Putamen (tissue), 1 donor: ENCODE data around the gene CFAP92.

Source experiments
- DNase-seq: peaks from one replicate; pipeline ENCODE4 v3.0.0-alpha.2; 2016; ENCODE audit warnings: low spot score

CFAP92 gene

DNA sequence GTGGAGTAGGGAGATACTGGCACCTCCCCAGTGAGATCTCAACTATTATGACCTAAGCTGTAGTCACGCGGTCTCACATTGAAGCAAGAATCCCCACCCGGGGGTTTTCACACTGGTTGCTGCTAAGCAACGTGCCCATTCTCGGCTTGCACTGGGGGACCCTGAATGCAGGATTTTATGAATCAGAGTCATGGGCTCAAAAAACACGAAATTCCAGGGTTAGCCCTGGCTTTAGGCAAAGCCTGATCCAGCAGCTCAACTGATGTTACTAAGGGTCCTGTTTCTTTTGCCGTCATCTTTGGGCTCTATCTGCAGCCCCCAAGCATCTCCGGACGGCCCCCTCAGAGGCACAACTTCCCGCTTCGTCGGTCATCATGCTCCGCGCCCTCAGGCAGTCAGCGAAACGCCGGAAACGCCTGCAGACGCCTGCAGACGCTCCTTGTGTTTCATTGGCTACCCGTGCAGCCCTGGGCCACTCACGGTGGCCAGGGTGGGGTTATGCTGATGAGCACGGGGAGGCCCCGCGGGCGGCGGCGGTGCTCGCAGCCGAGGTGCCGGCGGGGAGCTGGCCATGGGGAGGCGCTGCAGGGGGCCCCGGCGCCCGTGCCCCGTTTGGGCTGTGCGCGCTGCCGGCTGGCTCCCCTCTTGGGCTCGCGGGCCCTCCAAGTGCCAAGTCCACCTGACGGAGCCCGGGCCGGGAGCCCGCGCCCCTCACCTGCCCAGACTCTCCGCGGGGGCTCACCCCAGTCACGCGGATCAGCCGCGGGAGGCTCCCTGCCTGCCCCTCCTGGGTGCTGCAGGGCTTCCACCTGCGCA is 33.1 kb upstream of the CFAP92 start:
- DNase-seq: peak; percentile 72

DNA sequence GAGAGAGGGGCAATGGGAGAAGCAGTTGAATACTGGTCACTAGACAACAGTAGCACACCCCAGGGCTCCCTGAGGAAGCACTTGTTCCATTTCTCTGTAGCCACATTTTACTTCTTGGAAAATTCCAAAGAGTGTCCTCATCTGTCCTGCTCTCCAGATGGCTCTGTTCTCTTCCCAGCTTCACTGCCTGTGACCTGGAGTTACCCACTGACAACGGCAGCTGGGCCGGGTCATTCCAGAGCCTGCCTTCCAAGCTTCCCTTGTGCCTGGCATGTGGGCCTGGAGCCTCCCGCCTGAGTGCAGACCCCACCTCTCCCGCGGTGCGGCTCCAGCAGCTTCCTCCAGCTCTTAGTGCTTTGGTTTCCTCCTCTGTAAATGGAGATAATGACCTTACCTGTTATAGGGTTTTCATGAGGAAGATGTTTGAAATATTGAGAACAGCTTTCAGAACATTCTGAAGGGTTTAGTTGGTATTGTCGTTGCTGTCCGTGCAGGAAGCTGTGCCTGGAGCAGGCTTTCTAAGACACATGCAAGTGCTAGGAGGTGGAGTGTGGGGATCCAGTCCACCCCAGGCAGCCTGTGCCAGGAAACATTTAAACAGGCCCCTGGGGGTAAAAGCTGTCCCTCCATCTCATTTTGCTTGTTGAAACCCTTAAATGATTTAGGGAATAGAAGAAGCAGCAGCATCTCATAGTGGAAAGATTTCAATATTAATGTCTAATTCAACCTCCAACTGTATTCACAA is 32.0 kb upstream of the CFAP92 start:
- no peak for DNase-seq

DNA sequence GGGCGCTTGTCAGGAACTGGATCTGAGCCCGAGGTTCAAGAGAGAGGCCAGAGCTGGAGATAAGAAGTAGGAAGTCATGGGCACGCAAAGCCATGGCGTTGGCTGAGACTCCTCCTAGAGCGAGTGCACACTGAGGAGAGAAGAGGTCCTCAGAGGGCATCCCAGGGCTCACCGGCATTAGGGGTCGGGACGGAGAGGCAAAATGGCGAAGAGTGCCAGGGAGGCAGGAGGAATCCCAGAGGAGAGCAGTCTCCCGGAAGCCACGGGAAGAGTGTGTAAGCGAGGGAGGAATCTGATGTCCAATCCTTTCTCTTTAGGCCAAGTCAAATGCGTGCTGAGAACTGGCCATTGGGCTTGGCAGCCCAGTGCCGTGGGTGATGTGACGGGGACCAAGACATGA is 31.2 kb upstream of the CFAP92 start:
- DNase-seq: no peak

DNA sequence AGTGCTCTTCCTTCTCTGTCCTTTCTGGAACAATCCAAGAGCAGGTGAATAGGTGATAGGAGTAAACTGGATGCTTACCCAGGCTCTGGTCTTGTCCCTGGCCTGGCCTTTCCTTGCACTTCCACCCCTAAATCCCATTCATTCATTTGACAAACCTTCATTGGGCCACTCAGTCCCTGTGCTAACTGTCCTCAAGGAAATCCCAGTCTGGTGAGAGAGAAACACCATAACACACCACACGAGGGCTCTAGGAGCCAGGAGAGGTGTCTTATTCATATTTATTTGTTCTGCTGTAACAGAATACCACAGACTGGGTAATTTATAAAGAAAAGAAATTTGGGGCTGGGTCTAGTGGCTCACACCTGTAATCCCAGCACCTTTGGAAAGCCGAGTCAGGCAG is 30.0 kb upstream of the CFAP92 start:
- DNase-seq: no peak

DNA sequence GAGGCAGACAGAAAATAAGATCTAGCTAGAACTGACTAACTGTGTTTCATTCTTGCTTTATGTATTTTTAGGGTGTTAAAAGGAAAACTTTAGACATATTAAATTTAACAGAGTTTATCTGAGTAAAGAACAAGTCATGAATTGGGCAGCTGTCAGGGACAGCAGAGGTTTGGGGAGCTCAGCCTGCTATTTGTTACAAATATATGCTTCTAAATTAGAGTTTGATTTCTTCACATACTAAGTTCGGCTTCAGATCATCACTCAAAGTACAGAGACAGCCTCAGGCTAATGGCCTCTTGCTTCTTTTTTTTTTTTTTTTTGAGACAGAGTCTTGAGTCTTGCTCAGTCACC is 29.1 kb upstream of the CFAP92 start:
- DNase-seq: no peak

DNA sequence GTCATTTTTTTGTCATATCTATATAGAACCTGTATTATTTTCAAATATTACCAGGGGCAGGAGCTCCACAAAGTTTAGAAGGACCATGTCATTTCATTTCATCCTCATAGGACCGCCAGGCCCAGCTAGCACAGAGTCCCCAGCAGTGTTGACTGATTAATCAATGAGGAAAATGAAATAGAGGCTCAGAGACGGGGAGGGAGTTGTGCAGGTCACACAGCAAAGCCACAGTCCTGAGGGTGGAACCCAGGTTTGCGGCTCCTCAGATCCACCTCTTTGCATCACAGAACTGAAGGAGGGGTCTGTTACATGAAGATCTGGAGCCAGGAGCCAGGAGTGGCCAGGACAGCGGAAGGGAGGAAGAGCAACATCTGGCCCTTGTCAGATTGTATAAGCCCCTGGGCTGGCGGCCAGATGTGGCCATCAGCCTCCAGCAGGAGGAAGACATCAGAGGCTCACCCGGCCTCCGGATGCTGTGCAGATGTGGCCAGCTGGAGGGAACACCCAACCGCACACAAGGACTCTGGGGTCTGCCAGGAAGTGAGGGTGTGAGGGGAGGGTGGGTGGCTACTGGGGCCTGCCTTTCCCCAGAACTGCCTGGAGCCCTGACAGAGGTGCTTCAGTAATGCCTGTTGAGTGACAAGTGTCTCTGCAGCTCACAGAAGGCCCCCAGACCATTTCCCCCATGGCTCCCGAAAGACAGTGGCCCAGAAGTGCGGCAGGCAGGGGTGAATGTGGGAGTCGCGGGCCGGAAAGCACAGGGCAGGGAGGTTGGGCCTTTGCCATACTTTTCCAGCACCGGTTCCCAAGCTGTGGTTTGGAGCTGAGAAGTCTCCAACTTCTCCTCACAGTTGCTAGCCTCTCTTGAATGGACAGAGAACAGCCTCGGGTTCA is 28.5 kb upstream of the CFAP92 start:
- no peak for DNase-seq

DNA sequence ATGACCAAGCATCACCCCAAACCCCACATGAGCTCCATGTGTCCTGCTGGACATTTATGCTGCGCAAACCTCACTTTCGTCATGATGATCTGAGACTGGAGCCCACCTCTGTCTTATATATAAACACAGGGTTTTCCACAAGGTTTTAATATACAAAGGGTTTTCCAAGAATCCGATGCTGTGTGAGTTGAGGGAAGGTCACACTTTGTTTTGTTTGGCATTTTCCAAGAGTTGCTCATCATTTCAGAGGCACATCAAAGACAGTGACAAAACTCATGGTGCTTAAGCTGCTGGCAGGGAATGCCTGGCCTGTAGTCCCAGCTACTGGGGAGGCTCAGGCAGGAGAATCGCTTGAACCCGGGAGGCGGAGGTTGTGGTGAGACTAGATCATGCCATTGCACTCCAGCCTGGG is 27.3 kb upstream of the CFAP92 start:
- no peak for DNase-seq

DNA sequence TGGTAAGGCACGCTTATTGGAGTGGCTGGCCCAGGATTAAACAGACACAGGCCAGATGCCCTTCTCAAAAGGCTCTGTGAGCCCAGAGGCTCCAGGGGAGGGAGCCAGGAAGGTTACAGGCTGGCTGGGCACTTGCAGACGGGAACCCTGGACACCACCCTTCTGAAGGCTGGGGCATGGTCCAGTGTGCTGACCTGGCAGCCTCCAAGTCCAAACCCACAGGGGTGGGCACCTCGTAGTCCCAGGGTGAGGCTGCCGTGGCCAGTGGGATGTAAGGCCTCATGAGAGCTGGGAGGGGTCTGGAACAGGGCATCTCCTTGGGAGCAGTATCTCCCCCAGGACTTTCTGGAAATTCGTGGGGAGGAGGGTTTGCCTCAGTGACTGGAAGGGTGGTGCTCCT is 26.8 kb upstream of the CFAP92 start:
- no peak for DNase-seq

DNA sequence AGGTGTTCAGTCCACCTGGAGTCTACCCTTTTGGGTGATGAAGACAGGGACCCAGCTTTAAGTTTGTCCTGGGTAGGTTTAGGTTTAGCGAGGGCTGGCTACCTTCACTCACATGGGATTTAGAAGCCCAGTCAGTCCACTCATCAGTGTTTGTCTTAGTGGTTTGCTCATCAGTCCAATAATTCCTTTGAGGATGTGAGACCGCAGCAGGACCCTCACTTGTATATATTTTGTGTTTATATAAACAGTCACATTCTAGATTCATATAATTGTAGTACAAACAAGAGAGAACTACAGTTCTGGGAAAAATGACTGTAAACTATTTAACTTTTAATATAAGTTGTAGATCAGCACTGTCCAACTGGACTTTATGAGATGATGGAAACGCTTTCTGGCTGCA is 25.4 kb upstream of the CFAP92 start:
- DNase-seq: no peak

DNA sequence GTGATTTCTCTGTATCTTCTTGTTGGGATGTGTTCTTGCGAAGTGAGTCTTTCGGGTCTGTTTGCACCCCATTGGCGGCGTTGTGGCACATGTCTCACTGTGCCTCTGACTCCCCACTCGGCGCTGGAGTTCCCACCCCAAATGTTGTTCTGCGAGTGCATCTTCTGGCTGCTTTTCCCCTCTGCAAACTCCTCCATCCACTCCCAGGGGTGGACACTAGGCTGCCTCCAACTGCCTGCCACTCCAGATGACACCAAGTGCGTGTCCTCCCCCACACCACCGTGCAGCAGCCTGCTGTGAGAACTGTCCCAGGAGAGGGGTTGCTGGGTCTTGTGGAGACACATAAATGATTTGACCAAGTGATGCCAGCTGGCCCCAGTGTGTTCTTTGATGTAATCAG is 24.9 kb upstream of the CFAP92 start:
- DNase-seq: no peak

DNA sequence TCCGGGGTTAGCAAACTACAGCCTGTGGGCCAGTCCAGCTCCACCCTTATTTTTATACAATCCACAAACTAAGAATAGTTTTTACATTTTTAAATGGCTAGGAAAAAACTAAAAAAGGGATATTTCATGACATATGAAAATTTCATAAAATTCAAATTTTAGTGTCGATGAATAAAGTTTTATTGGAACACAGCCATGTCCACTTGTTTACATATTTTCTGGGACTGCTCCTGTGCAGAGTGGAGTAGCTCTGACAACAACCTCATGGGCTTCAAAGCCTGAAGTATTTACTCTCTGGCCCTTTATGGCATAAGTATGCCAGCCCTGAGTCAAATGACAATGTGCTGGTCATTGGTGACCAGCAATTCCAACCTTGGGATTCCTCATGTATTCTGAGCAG is 24.4 kb upstream of the CFAP92 start:
- DNase-seq: no peak

DNA sequence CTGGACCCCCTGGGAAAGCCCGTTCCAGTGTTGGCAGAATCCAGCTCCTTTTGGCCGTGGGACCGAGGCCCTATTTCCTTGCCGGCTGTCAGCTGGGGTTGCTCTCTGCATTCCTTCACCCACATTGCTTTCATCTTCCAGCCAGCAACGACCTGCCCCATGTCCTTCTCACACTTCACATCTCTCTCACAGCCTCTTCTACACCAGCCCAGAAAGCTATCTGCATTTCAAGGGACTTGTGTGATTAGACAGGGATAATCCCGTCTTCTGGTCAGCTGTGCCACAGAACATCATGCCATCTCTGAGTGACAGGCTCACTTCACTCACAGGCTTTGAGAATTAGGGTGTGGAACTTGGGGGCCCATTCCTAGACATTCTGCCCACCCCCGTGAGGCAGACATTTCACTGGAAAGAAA is 23.6 kb upstream of the CFAP92 start:
- no peak for DNase-seq

DNA sequence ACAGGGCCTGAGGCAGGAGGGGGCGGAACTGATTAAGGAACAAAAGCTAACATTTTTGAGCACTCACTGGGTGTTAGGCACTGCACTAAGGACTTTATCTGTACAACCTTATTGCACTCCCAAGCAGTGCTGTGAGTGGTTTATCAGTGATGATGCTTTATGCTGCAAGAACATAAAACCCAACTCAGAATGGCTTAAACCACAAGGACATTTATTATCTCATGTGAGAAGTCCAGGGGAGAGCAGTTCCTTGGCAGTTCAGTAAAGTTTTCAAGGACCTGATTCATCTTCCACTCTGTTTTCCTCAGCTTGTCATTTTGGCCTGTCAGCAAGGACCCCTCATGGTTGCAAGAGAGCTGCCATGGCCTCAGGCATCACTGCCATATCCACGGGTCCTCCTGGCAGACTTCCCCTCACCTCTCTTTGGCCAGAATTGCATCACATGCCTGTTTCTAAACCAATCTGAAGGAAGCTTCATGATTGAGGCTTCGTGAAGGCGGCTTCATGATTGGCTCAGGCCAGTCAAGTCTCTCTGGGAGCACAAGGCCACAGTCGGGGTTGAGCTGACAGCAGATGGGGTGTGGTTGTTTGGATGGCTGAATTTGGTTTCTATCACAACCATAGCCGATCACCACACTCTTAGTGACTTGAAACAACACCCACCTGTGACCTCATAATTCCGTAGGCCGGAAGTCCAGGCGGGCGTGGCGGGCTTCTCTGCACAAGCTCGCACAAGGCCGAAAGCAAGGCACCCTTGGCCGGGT is 23.0 kb upstream of the CFAP92 start:
- DNase-seq: no peak

DNA sequence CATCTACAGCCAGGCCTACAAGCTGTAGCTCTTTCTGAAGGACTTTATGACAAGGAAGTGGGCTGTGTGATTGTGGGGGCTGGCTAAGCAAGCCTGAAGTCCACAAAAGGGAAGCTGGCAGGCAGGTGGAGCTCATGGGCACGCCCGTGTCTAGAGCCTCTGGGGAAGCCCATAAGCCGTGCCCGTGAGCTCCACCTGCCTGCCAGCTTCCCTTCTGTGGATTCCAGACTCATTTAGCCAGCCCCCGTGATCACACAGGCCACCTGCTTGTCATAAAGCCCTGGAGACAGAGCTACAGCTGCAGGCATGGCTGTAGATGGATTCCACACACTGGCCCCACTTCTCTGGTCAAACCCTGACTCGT is 22.5 kb upstream of the CFAP92 start:
- no peak for DNase-seq

DNA sequence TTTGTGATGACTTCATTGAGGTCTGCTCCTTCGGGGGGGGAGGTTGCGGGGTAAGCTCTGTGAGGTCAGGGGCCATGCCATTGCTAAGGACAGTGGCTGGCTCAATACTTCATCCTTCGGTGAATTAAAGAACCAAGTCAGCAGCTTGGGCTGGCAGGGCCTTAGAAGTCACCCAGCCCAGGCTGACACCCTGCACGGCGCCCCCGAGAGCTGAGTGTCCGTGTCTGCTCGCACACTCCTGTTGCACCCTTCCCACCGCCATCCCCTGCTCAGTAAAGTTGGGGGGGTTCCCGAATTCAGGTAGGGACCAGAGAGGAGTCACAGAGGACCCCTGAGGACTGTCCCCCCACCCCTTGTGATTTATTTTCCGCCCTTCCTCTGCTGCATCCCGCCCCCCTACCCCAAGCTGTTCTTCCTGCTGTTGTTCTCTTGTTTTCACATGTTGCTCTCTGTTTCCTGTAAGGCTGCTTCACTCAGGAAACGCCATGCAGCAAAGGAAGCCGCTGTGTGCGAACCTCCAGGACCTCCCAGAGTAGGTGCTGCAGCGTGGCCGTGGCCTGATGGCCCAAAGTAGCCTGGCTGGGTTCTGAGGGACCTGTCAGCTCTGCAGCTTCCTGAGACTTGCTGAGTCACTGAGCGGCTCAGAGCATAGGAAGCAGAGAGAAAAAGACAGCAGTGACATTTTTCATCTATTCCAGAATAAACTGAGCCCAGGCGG is 21.7 kb upstream of the CFAP92 start:
- DNase-seq: no peak

DNA sequence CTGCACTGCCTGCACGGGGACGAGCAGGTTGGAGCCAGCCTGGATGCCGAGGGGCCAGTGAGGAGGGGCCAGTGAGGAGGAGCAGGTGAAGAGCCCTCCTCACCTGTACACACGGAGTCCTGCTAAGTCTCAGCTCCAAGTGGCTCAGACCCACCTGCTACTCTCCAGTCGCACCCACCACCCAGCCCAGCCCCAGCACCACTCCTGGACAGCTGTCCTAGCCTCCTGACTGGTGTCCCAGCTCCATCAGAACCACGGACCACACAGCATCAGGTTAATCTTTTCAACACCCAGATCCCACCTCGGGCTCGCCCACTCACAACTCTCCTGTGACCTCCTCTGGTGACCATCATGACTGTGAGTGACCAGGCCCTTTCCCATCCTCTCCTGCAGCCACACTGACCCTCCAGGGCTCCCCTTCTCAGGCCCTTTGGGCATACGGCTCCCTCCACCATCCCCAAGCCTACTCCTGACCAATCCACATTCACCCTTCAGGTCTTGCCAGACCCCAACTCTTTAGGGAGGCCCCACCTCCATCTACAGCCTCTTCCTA is 21.0 kb upstream of the CFAP92 start:
- DNase-seq: no peak

DNA sequence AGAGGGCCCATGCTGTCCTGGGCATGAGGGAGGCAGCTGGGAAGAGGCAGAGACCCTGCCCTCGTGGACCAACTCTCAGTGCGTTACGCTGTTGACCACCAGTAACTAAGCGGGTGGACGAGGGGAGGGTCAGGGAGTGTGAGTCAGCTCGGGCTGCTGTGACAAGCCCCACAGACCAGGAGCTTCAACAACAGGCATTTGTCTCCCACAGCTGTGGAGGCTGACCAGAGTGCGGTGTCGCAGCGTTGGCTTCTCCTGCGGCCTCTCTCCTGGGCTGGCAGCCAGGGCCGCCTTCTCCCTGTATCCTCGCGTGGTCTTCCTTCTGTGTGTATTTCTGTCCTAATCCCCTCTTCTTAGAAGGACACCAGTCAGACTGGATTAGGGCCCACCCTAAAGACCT is 20.3 kb upstream of the CFAP92 start:
- DNase-seq: no peak

DNA sequence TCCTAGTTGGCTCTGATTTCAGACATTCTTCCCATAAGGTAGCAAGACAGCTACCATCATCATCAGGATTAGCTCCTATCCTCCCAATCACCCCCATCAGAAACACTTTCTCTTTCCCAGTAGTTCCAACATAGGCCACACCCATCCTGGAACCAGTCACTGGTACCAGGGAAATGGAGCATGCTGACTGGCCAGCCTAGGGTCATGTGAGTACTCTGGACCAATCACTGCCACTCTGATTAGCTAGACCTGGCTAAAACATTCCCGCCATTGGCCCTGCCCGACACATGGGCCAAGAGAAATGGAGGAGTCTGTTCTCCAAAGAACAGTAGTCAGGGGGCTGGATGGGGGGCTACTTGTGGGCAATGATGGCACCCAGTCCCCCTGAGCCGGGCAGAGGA is 19.6 kb upstream of the CFAP92 start:
- no peak for DNase-seq

DNA sequence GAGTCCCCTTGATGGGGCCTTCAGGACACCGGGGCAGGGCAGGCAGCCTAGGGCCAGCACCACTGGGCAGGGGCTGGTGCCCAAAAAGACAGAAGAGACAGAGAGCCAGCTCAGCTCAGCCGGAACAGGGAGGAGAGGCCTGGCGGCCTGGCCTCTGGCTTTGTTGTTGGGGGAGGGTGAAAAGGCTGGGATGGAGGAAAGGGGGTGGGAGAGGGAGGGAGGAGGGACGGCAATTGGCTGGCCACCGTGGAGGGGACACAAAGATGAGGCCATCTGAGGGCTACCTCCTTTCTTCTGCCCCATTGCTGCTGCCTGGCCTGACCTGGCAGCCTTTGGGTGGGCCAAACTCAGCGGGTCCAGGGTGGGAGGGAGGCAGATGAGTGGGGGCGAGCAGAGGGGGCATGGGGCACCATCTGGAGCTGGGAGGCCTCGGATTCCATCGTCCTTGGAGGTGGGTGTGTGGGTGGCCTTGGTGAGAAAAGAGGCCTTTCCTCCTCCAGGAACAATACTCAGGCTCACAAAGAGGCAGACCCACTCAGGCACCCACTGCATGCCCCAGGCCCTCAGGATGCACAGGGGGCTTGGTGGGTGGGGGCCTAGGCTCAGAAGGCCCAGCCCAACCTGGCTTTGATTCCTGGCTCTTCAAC is 16.6 kb upstream of the CFAP92 start:
- no peak for DNase-seq

DNA sequence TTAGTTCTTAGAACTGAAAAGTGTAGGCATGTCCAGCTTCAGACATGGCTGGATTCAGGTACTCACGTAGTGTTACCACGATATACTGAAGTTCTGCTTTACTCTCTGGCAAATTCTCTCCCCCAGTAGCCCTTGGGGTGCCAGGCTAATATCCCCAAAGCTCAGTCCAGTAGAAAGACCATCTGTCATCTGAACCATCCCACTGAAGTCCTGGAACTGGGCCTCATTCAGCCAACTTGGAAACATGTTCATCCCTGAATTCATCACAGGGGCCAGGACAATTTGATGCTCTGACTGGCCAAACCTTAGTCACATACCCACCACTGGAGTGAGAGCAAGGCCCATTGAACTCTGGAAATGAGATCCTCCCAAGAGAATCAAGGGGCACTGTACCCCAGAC is 15.4 kb upstream of the CFAP92 start:
- DNase-seq: no peak

DNA sequence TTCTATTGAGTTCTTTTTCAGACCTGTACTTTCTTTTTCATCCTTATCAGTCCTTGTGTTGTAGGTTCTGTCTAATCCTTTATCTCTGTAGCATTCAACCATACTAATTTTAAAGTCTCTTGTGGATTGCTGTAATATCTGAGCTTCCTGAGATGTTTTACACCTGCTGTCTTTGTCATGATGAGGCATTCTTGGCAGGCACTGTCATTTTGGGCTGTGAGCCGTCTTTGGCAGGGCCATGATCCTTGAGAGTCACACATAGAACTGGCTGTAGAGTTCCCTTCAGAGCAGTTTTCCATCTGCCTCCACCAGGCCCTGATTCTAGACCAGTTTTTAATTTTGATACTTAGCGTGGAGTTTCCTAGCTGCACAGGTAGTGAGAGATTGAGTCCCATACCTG is 13.9 kb upstream of the CFAP92 start:
- DNase-seq: no peak
